Upper lobe of left lung (tissue), 6 donors: ENCODE results near the gene FLACC1. TPM values are rescaled to one million over a fixed set of nuclear protein-coding genes. Genes with fewer than 3 reads are reported as not detected.

Experiments used
- ATAC-seq, 2 donors: fragments of 200-7000 bp; cut with Tn5 transposase; one replicate each; pipeline ENCODE4 v1.9.1; 2022; ENCODE audit warnings: mild to moderate bottlenecking in 2 of 2, moderate library complexity in 2 of 2; ENCODE audit not compliant: low FRiP score in 2 of 2
- DNase-seq, 2 donors: peaks; one replicate each; pipeline ENCODE4 v3.0.0-alpha.2; 2019 to 2020
- H3K27ac ChIP-seq, 4 donors: fragments of 200-600 bp; sonication (generic); one replicate each; pipeline ENCODE4 v1.5.1; 2016 to 2019
- H3K27me3 ChIP-seq, 4 donors: fragments of 200-600 bp; sonication (generic); one replicate each; pipeline ENCODE4 v1.5.1; 2017 to 2019
- H3K36me3 ChIP-seq, 4 donors: fragments of 200-600 bp; sonication (generic); one replicate each; pipeline ENCODE4 v1.5.1; 2016 to 2019
- H3K4me1 ChIP-seq, 4 donors: fragments of 200-600 bp; sonication (generic); one replicate each; pipeline ENCODE4 v1.5.1; 2018 to 2019
- H3K4me3 ChIP-seq, 4 donors: fragments of 200-600 bp; sonication (generic); one replicate each; pipeline ENCODE4 v1.5.1; 2017 to 2019; ENCODE audit warnings: mild to moderate bottlenecking in 2 of 4, moderate library complexity in 1 of 4
- H3K9me3 ChIP-seq, 4 donors: fragments of 200-600 bp; sonication (generic); one replicate each; pipeline ENCODE4 v1.5.1; 2018 to 2019
- CTCF ChIP-seq, 6 experiments: fragments of 450-650 bp in 4 of 6; fragments of 200-600 bp in 2 of 6; sonication (generic) in 2 of 6; IDR thresholded peaks; one replicate each; pipeline ENCODE4 v1.5.1; 2016 to 2019; ENCODE audit warnings: antibody characterized with exemption in 6 of 6
- EP300 ChIP-seq, 4 donors: sonication (generic); formaldehyde crosslinking; IDR thresholded peaks; one replicate each; pipeline ENCODE4 v1.5.1; 2017; ENCODE audit warnings: antibody characterized with exemption in 4 of 4, control low read depth in 2 of 4
- POLR2A ChIP-seq, 4 donors: fragments of 450-650 bp; IDR thresholded peaks; one replicate each; pipeline ENCODE4 v1.5.1; 2016 to 2017; ENCODE audit warnings: antibody characterized with exemption in 4 of 4, mild to moderate bottlenecking in 2 of 4
- POLR2AphosphoS5 ChIP-seq, 2 donors: sonication (generic); formaldehyde crosslinking; IDR thresholded peaks; one replicate each; pipeline ENCODE4 v1.5.1; 2017; ENCODE audit warnings: antibody characterized with exemption in 2 of 2
- WGBS, 2 donors: methylation state at CpG; one replicate each; pipeline ENCODE4 v1.1.5; 2017 to 2018; 5-methylcytosine and 5-hydroxymethylcytosine counted together
- total RNA-seq, 6 donors: library from RNA; depleted of rRNA in 4 of 6; stranded (reverse); fragments of >200 nt in 4 of 6; gene quantifications; one replicate each; pipeline versions ENCODE4 v1.1.0 to v1.2.1, GENCODE V29; 2016 to 2021
- donor health status: DM: no; HTN: no; CAD: no; lungs with moderate emphysema.
- donor health status: DM: no; HTN: yes; CAD: no; lungs with severe emphysema.

FLACC1 gene
- total RNA-seq, 6 donors from 2014 or later: 1.1 to 19.4 (median 6.7) TPM

- H3K27me3 ChIP-seq: no peaks in the 10 kb centered on the region
- no peaks in the 10 kb centered on the region for H3K36me3 ChIP-seq
- H3K27ac ChIP-seq: peak overlapping the region; percentile 92 to 96 (median 93)
- DNase-seq (peak in 1 of 2 donors; percentile 67), ATAC-seq (peak; percentile 78 to 86)
- no peaks in the 10 kb centered on the region for H3K9me3 ChIP-seq
- H3K4me3 ChIP-seq: peak overlapping the region in 3 of 4 donors; percentile 49 to 60 (median 53)
- TF ChIP-seq EP300 (IDR thresholded peaks at IDR 0.05) (no peak), CTCF (IDR thresholded peaks at IDR 0.05) (peak in 1 of 6 experiments; percentile 36)
- 18 to 22% methylated on average over 12 of the region's 12 CpGs for WGBS, 2 donors
- H3K4me1 ChIP-seq: peaks cover 43 to 59% (median 51%) of the 10 kb centered on the region in 4 donors
Measured at GRCh38 chr2:201257381-201257955, 99.7 kb downstream of the FLACC1 start.

GRCh38 chr2:201256082-201256481 lies 101.1 kb downstream of the FLACC1 start:
- Histone ChIP-seq H3K36me3 (no peaks in the 10 kb centered on the region), H3K27me3 (no peaks in the 10 kb centered on the region), H3K4me1 (peaks cover 38 to 51% (median 45%) of the 10 kb centered on the region in 4 donors), H3K9me3 (no peaks in the 10 kb centered on the region), H3K4me3 (no peak overlapping the region), H3K27ac (peak overlapping the region in 1 of 4 donors; percentile 96)
- WGBS, 2 donors: 95 to 97% methylated on average over 3 of the region's 3 CpGs
- no peak for ATAC-seq
- TF ChIP-seq EP300 (IDR thresholded peaks at IDR 0.05): no peak
- no peak for TF ChIP-seq POLR2AphosphoS5 (IDR thresholded peaks at IDR 0.05)
- TF ChIP-seq POLR2A (IDR thresholded peaks at IDR 0.05): no peak
- TF ChIP-seq CTCF (IDR thresholded peaks at IDR 0.05): no peak
- no peak for DNase-seq

GRCh38 chr2:201255408-201256033 lies 101.6 kb downstream of the FLACC1 start:
- Histone ChIP-seq H3K4me1 (peaks cover 33 to 48% (median 40%) of the 10 kb centered on the region in 4 donors), H3K27ac (peak overlapping the region in 1 of 4 donors; percentile 67)
- ATAC-seq: no peak

GRCh38 chr2:201254081-201254730 lies 102.9 kb downstream of the FLACC1 start:
- ATAC-seq: peak in 1 of 2 donors; percentile 22
- Histone ChIP-seq H3K9me3 (no peaks in the 10 kb centered on the region), H3K27me3 (no peaks in the 10 kb centered on the region), H3K27ac (peak overlapping the region; percentile 16 to 67 (median 36)), H3K36me3 (no peaks in the 10 kb centered on the region), H3K4me3 (no peak overlapping the region), H3K4me1 (peaks cover 19 to 36% (median 28%) of the 10 kb centered on the region in 4 donors)
- TF ChIP-seq POLR2A (IDR thresholded peaks at IDR 0.05) (no peak), POLR2AphosphoS5 (IDR thresholded peaks at IDR 0.05) (peak in 1 of 2 donors; percentile 70), CTCF (IDR thresholded peaks at IDR 0.05) (no peak), EP300 (IDR thresholded peaks at IDR 0.05) (peak in 1 of 4 donors; percentile 7)
- WGBS, 2 donors: 32 to 49% methylated on average over 5 of the region's 5 CpGs
- peak in 1 of 2 donors; percentile 51 for DNase-seq

More at GRCh38 chr2:201255408-201256033, 101.6 kb downstream of the FLACC1 start:
- no peak overlapping the region for H3K4me3 ChIP-seq
- no peaks in the 10 kb centered on the region for H3K27me3 ChIP-seq
- no peaks in the 10 kb centered on the region for H3K9me3 ChIP-seq
- TF ChIP-seq CTCF (IDR thresholded peaks at IDR 0.05): no peak
- no peak for TF ChIP-seq POLR2AphosphoS5 (IDR thresholded peaks at IDR 0.05)
- no peak for TF ChIP-seq POLR2A (IDR thresholded peaks at IDR 0.05)
- no peak for TF ChIP-seq EP300 (IDR thresholded peaks at IDR 0.05)
- 97 to 98% methylated on average over 3 of the region's 3 CpGs for WGBS, 2 donors
- DNase-seq: no peak
- no peaks in the 10 kb centered on the region for H3K36me3 ChIP-seq
